GM18511 (cell line): Measurements from ENCODE around the gene EEF2.
"Not testable (repeated sequence)": the region's sequence is repeated elsewhere in the genome, so short reads cannot be mapped to it uniquely, and the experiment has no call there.

Experiments
- ATAC-seq: cut with Tn5 transposase; IDR thresholded peaks from one replicate; pipeline ENCODE4 v1.9.1; 2021; ENCODE audit warnings: mild to moderate bottlenecking, moderate library complexity; ENCODE audit not compliant: unreplicated experiment

EEF2 gene

GRCh38 chr19:4015705-4016402 is 30.6 kb upstream of the EEF2 start:
- no peak for ATAC-seq

GRCh38 chr19:4014541-4015491 is 29.6 kb upstream of the EEF2 start:
- no peak for ATAC-seq

GRCh38 chr19:4013886-4014540 is 28.8 kb upstream of the EEF2 start:
- no peak for ATAC-seq

DNA sequence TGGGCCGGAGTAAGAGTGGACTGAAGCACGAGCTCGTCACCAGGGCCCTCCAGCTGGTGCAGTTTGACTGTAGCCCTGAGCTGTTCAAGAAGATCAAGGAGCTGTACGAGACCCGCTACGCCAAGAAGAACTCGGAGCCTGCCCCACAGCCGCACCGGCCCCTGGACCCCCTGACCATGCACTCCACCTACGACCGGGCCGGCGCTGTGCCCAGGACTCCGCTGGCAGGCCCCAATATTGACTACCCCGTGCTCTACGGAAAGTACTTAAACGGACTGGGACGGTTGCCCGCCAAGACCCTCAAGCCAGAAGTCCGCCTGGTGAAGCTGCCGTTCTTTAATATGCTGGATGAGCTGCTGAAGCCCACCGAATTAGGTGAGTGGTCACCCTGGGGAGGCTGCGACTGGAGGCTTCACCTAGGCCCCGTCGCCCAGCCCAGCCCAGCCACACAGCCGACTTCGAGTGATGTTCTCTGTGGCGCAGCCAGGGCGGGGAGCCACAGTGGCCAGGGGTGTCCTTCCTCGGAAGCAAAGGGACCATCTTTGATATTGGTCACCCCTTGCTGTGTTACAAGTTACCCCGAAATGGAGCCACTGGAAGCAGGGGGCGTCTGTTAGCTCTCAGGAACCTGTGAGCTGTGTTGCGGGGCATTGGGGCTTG is 27.8 kb upstream of the EEF2 start:
- no peak for ATAC-seq

DNA sequence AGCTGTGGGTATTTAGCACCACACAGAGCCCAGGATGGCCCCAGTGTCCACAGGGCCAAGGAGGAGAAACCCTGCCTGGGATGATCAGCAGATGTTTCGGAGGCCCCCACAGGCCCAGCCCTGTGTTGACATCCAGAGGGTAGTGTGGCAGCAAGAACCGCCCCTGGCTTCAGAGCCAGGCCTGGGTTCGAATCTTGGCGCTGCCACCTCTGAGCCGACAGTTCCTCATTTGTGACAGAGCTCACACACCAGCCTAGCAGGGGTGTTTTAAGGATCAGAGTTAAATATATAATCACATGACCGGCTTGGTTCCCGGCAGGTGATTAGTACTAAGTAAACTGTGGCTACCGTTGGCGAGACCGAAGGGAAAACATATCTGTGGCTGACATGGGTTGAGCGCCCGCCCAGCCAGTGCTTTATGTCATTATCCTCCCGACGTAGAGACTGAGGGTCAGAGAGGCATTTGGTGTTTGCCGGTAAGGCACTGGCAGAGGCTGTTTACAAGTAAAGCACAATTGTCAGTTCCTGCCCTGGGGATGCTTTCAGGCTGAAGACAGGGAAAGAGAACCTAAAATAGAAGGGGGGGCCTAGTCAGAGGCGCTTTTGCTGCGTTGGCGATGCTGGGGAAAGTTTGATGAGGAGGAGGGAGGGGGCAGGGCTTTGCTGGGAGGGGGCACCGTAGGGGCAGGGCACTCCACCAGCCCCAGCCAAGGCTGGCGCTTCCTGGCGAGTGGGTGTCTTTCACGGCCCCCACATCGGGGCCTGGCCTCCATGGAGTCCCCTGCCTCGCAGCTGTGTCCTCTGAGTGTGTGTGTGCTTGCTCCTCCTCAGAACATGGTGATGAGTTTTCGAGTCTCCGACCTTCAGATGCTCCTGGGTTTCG is 27.1 kb upstream of the EEF2 start:
- ATAC-seq = no peak

DNA sequence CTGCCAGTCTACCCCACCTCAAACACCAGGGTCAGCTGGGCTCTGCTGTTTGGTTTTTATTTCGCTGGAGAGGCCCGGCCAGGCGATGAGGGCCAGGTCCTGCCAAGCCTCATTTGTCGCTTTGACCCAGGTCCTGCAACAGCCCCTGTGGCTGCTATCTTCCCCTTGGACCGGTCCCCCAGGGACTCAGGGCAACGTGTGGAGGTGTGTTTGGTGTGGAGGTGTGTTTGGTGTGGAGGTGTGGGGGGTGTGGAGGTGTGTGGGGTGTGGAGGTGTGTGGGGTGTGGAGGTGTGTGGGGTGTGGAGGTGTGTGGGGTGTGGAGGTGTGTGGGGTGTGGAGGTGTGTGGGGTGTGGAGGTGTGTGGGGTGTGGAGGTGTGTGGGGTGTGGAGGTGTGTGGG is 26.2 kb upstream of the EEF2 start:
- not testable (repeated sequence) for ATAC-seq

- no peak for ATAC-seq
Measured at GRCh38 chr19:4010808-4011110, 25.5 kb upstream of the EEF2 start.

DNA sequence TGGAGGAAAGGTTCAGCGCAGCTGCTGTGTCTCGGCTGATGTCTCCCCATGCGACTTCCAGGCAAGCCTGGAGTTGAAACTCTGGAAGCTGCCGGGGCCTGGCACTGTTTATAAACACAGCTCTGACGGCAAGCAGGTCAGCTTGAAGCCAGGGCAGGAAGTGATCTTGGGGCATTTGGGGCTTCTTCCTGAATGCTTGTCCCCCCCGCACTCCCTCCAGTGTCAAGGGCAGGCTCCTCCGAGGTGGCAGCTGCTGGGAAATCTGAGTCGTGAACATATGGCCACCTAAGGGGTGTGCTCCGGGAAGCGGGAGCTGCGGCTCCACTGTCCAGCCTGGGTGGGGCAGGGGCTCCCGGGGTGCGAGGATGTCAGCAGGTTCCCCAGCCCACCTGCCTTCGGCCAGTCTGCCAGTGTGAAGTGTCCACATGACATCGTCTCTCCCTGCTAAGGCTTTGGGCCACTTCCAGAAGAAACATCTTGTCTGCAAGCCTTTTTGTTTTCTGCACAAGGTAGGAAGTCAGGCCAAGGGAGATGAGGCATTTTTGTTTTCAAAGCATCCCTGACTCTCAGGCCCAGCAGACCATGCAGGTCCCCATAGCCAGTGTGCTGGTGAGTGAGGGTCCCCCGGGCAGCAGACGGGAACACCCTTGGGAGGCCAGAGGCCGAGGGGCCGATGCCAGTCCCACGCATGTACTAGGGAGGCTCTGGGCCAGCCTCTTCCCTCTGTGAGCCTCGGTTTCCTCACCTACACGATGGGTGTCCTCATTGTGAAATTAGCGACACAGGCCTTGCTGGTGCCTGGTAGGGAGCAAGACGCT is 24.9 kb upstream of the EEF2 start:
- ATAC-seq = no peak

DNA sequence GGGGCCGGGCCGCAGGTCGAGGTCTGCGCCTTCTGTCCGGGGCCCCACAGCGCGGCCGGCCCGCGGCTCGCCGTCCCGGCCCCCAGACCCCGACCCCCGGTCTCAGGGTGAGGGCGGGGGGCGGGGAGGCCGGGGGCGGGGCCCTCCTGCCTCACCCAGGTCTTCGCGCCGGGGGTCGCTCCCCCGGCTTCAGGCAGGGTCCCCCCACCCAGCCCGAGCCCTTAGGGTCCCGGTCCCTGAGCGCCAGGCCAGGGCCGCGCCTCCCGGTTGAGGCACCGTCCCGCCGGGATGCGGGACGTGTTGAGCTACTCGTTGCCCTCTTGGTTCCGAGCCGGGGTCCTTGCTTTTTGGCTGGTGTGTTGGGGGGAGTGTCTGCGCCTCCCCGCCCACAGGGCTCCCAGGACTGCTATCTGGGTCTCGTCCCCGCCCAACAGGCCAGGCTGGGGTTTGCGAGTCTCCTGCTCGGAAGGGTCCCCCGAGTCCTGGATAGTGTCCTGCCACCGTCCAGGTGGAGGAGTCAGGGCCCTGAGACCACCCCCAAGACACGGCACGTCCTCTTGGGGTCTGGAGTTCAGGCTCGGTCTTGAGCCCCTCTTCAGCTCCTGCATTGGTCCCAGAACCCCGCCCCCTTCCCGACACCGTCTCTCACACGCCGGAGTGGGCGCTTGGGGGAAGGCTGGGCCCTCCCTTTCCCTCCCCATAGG is 22.7 kb upstream of the EEF2 start:
- ATAC-seq = peak; percentile 27

- ATAC-seq = peak; percentile 92
Measured at GRCh38 chr19:4007021-4007835, 22.0 kb upstream of the EEF2 start, which contains the start of gene PIAS4. TSS of gene PIAS4 (plus strand) at chr19:4007736. CDS start at chr19:4007761, 25 bp downstream.

DNA sequence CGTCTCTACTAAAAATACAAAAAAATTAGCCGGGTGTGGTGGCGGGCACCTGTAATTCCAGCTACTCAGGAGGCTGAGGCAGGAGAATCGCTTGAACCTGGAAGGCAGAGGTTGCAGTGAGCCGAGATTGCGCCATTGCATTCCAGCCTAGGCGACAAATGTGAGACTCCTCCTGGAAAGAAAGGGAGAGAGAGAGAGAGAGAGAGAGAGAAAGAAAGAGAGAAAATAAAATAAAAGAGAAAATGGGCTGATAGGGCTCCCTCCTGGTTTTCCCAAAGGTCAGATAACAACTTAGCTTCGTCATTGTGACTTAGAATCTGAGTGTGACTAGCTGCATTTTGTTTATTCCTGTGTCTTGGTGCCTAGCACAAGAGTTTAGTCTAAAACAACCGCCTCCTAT is 20.2 kb upstream of the EEF2 start:
- not testable (repeated sequence) for ATAC-seq

DNA sequence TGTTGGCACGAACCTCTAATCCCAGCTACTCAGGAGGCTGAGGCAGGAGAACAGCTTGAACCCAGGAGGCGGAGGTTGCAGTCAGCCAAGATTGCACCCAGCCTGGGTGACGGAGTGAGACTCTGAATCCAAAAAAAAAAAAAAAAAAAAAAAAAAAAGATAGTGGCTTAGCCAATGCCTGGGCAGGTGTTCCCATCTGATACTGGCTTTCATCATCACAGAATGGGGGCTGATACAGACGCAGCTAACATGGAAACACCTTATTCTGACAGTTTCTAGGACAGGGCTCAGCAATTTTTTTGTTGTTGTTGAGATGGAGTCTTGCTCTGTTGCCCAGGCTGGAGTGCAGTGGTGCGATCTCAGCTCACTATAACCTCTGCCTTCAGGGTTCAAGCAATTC is 15.5 kb upstream of the EEF2 start:
- ATAC-seq = not testable (repeated sequence)

- ATAC-seq = not testable (repeated sequence)
Measured at GRCh38 chr19:3998667-3999412, 13.6 kb upstream of the EEF2 start.

GRCh38 chr19:3995607-3996006 is 10.3 kb upstream of the EEF2 start:
- no peak for ATAC-seq

- no peak for ATAC-seq
Measured at GRCh38 chr19:3990815-3991117, 5.5 kb upstream of the EEF2 start.

- ATAC-seq = no peak
Measured at GRCh38 chr19:3987619-3988371, 2.5 kb upstream of the EEF2 start.
